NOMO-1 treated with DMSO at 0.1 percent for 48 hours (cell line): ENCODE measurements around the gene DEXI.
"Not testable (repeated sequence)": the region's sequence is repeated elsewhere in the genome, so short reads cannot be mapped to it uniquely, and the experiment has no call there.

Experiments used
- DNase-seq: peaks from one replicate; lab custom pipeline; 2025; ENCODE audit not compliant: unreplicated experiment; lab: John Stamatoyannopoulos, UW

DEXI gene

DNA sequence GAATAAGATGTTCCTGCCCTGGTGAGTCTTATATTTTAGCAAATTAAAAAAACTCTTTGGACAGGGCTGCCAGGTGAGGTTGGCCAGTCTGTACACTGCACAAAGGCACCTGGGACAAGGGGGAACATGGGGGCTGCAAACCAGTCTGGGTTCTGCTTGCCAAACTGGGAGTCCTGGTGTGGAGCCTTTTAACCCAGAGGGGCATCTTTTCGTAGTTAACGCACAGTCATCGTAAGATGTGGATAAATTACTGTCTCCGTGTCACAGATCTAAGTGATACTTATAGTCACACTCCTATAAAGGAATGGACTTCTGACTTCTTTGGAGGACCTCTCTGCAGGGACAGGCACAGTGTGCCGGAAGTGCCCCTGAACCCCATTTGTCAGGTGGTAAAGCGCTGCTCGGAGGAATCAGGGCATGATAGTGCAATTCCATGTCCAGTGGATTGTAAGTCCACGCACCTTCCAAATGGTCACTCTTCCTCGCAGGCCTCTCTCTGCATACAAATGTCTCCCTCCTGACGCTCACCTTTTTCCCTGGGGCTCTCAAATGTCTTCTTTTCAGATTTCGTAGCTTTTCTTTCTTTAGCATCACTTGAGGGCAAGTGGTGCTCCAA, 14.7 kb downstream of the DEXI start:
- no peak for DNase-seq

DNA sequence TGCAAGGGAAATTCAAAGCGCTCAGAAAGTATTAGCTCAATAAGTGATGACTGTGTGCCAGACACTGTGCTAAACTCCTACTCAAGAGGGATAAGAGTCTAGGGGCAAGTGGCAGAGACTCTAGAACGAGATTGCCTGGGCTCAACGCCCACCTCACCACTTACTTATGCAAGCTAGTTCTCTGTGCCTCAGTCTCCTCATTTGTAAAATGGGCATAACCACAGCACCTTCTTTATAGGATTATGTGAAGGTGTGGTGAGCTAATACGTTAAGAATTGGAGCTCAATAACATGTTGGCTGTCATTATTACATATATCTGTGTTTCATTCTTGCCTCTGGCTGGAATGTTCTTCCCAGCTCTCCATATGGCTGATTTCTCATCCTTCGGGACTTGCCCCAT, 15.4 kb downstream of the DEXI start:
- no peak for DNase-seq

DNA sequence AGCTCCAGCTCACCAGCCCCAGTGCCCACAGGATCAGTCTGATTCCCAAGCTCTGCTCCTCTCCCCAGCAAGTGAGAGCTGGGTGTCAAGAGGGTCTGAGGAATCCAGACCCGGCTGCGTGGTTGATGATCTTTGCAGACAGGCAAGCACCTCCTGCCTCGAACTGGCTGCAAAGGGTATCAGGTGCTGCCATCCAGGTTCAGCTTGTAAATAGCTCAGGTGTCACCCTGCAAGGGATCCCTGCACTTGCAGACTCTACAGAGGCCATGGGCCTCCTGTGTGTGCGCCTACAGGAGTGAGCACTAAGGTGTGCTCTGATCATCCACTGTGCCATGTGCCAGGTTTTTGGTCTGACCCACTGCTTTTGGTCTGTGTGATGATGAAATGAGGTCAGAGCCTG, 16.2 kb downstream of the DEXI start:
- no peak for DNase-seq

DNA sequence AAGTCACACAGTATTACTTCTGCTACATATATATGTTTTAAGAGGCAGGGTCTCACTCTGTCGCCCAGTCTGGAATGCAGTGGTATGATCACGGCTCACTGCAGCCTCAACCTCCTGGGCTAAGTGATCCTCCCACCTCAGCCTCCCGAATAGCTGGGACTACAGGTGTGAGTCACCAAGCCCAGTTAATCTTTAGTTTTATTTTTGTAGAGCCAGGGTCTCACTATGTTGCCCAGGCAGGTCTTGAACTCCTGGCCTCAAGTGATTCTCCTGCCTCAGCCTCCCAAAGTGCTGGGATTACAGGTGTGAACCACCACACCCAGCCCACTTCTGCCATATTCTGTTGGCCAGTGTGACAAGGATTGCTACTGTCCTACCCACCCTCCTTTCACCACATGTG, 17.0 kb downstream of the DEXI start:
- DNase-seq, result not testable (repeated sequence)

DNA sequence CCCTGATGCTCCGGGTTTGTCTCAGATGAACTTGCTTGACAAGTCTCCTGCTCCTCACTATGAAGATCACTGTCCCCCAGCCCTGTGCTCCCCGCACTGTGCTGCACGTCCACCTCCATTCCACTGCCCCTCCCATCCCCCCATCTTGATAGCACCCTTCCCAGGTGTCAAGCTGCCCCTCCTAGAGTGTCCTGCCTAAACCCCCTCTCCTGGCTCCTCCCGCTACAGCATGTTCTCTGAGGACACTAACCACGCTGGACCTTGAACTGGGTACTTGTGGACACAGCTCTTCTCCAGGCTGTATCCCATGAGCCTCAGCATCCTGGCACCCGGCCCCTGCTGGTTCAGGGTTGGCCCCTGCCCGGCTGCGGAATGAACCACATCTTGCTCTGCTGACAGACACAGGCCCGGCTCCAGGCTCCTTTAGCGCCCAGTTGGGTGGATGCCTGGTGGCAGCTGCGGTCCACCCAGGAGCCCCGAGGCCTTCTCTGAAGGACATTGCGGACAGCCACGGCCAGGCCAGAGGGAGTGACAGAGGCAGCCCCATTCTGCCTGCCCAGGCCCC, 18.5 kb downstream of the DEXI start:
- DNase-seq, result no peak

DNA sequence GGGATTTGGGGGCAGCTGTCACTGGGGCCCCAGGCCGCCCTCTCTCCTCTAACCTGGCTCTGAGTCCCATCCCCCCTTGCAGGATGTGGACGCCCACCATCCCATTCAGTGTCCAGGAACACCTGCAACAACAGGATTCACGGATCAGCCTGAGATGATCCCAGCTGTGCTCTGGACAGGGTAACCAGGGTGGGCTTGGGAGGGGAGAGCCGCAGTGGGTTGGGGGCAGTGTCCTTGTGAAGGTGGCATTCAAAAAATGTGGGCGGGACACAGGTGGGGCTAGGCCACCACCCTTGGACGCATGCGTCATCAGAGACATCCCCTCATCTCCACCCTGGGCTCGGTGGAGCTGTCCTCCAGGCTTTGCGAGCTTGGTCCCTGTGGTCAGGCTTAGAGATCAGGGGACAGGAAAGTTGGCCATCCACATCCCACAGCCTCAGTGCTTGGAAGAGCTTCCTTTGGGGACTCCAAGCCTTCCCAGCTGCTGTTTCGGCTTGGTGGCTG, 19.1 kb downstream of the DEXI start:
- DNase-seq, result no peak

DNA sequence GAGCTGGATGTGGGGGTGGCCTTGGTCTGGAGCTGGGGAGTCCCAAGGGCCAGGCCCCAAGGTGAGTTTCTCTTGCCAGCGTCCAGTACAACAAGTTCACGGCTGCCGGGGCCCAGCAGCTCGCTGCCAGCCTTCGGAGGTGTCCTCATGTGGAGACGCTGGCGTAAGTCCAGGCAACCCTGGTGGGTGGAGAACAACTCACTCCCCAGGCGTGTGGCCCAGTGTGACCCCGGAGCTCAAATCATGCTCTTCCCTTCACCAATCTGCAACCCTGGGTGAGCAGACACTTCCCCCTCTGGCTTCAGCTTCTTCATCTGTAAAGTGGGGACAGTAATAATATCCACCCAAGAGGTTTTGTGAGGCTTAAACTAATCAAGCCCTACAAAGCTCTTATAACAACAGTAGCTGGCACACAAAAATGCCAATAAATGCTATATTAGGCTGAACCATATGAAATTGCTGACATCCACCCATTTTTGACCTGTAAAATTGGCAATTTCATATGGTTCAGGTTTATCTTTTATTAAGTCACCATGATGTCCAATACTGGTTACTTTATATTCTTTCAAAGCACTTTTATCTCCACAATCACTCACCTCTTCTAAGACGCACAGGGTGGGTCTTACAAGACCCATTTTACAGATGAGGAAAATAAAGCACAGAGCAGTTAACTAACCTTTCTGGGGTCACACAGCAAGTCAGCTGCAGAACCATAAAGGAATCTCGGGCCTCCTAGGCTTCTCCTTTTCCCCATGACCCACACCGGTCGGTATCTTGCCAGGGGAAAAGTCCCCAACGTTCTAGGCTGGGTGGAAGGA, 19.7 kb downstream of the DEXI start:
- DNase-seq, result no peak

DNA sequence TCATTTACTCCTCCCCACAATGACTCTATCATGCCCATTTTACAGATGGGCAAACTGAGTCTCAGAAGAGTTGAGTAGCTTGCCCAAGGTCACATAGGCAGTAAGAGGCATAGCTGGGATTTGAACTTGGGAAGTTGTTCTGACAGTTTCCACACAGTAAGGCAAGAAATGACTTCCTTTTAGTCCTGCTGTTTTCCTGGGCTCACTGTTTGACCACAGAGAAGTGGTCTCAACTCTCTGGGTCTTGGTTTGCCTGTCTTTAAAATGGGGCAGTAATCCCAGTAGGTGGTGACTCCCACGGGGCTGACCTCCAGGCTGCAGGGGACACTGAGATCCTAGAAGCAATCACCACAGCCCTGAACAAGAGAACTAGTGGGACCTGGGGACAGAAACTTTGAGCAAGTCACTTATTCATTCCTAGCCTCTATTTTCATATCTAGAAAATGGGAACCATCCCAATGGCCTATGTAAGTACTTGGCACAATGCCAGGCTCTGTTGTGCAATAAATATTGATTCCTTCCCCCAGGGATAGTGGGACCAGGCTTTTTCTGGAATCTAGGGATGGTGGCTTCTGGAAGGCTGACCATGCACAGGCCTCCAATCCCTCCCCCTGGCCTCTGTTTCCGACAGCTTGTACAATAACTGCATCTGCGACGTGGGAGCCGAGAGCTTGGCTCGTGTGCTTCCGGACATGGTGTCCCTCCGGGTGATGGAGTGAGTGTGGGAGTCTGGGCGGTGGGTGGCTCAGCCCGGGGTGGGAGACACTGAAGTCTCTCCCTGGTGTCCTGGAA, 20.5 kb downstream of the DEXI start:
- DNase-seq, result no peak

DNA sequence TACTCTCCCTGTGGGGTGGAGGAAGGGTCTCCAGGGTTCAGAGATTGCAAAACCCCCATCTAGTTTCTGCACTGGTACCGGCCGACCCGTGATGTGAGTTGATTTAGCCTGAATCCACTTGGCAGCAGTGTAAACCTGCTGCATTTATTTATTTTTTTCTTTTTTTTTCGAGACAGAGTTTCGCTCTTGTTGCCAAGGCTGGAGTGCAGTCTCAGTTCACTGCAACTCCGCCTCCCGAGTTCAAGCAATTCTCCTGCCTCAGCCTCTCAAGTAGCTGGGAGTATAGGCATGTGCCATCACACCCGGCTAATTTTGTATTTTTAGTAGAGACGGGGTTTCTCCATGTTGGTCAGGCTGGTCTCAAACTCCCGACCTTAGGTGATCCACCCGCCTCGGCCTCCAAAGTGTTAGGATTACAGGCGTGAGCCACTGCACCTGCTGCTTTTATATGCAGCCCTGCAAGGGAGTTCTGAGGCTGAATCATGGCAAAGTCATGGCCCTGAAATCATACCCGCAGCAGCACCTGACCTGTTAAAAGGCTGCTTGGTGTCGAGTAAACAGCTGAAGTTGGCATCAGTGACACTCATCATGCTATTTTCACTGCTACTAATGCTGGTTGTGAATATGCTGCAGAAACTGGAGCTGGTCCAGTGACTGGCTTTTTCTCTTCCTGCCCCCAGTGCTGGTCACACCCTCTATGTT, 21.4 kb downstream of the DEXI start:
- DNase-seq, result no peak

DNA sequence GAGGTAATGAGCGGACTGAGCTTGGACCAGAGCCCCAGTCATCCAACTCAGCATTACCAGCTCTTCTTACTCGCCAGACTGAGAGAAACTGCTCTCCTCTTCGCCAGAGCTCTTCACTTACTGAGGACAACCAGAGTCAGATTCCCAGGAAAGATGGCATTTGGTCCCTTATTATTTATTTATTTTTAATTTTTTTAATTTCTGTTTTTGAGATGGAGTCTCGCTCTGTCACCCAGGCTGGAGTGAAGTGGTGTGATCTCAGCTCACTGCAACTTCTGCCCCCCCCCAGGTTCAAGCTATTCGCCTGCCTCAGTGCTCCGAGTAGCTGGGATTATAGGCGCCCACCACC, 23.3 kb downstream of the DEXI start:
- DNase-seq, result no peak

DNA sequence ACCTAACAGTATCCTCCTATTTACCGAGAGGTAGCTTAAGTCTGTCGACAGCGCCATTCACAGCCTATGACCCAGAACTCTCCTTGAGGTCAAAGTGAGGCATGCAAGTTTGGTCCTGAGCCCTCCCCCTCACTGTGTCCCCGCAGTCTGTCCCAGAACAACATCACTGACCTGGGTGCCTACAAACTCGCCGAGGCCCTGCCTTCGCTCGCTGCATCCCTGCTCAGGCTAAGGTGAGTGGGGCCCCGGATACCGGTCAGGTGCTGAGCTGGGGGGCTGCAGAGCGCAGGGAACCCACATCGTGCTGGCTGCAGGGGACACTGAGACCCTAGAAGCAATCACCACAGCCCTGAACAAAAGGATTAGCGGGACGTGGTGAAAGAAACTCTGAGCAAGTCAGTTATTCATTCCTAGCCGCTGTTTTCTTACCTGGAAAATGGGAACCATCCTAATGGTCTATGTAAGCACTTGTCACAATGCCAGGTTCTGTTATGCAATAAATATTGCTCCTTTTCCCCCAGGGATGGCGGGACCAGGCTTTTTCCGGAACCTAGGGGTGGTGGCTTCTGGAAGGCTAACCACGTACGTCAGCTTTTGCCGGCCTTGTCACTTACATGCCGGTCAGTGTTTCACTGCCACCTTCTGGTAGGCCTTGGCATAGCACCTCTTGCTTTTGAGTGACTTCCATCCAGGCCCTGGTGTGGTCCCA, 23.8 kb downstream of the DEXI start:
- peak; percentile 73 for DNase-seq

DNA sequence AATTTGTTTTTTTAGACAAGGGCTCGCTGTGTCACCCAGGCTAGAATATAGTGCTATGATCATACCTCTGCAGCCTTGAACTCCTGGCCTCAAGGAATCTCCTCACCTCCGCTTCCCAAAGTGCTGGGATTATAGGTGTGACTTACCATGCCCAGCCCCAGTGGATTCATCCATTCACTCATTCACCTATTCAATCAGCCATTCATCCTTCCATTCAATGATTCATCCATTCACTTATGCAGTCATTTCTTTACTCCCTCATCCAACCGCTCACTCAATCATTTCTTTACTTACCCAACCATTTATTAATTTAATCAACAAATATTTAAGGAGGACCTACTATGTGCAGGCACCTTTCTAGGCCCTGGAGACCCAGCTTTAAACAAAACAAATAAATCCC, 25.7 kb downstream of the DEXI start:
- no peak for DNase-seq

DNA sequence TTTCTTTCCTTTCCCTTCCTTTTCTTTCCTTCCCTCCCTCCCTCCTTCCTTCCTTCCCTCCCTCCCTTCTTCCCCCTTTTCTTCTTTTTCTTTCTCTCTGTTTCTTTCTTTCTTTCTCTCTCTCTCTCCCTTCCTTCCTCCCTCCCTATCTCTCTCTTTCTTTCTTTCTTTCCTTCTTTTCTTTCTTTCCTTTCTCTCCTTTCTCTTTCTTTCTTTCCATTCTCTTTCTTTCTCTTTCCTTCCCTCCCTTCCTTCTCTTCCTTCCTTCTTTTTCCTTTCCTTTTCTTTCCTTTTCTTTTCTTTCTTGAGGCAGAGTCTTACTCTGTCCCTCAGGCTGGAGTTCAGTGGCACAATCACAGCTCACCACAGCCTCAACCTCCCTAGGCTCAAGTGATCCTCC, 31.0 kb downstream of the DEXI start:
- no peak for DNase-seq

DNA sequence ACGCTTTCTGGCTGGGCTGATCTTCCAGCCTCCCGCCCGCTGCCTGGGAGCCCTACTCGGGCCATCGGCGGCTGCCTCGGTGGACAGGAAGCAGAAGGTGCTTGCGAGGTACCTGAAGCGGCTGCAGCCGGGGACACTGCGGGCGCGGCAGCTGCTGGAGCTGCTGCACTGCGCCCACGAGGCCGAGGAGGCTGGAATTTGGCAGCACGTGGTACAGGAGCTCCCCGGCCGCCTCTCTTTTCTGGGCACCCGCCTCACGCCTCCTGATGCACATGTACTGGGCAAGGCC, 34.6 kb downstream of the DEXI start:
- no peak for DNase-seq

DNA sequence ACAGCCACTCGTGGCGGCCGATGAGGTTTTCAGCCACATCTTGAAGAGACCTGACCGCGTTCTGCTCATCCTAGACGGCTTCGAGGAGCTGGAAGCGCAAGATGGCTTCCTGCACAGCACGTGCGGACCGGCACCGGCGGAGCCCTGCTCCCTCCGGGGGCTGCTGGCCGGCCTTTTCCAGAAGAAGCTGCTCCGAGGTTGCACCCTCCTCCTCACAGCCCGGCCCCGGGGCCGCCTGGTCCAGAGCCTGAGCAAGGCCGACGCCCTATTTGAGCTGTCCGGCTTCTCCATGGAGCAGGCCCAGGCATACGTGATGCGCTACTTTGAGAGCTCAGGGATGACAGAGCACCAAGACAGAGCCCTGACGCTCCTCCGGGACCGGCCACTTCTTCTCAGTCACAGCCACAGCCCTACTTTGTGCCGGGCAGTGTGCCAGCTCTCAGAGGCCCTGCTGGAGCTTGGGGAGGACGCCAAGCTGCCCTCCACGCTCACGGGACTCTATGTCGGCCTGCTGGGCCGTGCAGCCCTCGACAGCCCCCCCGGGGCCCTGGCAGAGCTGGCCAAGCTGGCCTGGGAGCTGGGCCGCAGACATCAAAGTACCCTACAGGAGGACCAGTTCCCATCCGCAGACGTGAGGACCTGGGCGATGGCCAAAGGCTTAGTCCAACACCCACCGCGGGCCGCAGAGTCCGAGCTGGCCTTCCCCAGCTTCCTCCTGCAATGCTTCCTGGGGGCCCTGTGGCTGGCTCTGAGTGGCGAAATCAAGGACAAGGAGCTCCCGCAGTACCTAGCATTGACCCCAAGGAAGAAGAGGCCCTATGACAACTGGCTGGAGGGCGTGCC, 35.1 kb downstream of the DEXI start:
- no peak for DNase-seq

DNA sequence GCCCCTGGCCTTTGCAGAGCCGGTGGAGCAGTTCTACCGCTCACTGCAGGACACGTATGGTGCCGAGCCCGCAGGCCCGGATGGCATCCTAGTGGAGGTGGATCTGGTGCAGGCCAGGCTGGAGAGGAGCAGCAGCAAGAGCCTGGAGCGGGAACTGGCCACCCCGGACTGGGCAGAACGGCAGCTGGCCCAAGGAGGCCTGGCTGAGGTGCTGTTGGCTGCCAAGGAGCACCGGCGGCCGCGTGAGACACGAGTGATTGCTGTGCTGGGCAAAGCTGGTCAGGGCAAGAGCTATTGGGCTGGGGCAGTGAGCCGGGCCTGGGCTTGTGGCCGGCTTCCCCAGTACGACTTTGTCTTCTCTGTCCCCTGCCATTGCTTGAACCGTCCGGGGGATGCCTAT, 35.8 kb downstream of the DEXI start:
- no peak for DNase-seq

DNA sequence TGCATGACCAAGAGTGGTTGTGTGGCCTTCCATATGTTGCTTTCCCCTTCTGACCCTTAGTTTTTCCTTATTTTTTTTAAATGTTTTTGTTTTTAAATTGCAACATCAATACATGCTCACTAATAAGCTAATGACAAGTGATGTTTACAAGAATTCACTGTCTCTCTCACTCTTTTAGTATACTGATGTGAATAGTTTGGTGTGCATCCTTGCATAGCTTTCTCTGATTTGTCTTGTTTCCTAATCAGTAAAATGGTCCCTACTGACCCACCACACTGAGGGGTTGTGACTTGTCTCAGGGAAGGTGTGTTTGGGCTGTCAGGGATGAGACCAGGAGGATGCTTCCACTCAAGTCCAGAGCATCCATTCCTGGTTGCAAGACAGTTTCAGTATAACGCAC, 39.3 kb downstream of the DEXI start:
- no peak for DNase-seq

DNA sequence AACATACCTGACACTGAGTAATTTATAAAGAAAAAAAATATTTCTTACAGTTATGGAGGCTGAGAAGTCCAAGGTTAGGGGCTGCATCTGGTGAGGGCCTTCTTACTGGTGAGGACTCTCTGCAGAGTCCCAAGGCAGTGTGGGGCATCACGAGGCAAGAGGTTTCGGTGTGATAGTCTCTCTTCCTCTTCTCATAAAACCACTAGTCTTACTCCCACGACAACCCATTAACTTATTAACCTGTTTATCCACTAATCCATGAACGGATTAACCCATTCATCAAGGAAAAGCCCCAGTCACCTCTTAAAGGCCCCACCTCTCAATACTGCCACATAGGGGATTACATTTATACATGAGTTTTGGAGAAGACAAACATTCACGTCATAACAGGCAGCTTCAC, 45.1 kb downstream of the DEXI start:
- DNase-seq, result no peak

DNA sequence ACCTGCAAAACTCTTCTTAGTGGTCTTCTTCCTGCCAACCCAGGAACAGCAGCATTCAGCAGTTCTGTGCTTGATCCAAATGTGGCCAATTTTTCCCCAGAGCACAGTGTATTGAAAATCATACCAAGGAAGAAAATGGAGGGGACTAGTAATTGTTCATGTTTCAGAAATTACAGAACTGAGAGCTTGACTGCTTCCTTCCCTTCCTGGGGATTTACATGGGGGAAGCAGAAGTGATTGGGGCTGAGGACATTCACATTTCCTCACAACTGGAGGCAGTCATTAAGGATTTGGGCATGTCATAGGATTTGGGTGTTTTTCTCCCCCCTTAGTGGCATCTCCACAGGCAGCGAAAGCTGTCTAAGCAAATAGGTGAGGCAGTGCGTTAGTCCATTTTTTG, 45.5 kb downstream of the DEXI start:
- peak; percentile 7 for DNase-seq

DNA sequence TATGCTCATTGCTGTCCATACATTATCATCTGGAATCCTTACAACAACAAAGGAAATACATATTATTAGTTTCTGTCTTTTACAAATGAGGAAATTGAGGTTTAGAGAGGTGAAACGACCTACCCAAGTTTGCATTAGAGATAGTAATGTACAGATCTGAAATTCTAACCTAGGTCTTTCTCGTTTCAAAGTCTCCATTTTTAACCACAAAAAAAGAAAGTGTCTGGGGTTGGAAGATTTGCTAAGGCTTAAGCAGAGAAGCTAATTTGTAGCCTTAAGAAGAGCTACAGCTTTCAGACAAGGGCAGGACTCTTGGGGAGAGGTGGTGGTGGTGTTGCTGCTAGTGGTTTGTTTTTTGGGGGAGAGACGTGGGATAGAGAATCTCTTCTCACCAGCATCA, 46.1 kb downstream of the DEXI start:
- no peak for DNase-seq
